ENCODE results near the gene RIMOC1. TPM values are rescaled to one million over a fixed set of nuclear protein-coding genes. Genes with fewer than 3 reads are reported as not detected.

RIMOC1 gene
- total and polyA plus RNA-seq, 2 donors (not counting 1 experiment from before 2014, with no cell fraction given) = 22.5 to 43.6 TPM

DNA sequence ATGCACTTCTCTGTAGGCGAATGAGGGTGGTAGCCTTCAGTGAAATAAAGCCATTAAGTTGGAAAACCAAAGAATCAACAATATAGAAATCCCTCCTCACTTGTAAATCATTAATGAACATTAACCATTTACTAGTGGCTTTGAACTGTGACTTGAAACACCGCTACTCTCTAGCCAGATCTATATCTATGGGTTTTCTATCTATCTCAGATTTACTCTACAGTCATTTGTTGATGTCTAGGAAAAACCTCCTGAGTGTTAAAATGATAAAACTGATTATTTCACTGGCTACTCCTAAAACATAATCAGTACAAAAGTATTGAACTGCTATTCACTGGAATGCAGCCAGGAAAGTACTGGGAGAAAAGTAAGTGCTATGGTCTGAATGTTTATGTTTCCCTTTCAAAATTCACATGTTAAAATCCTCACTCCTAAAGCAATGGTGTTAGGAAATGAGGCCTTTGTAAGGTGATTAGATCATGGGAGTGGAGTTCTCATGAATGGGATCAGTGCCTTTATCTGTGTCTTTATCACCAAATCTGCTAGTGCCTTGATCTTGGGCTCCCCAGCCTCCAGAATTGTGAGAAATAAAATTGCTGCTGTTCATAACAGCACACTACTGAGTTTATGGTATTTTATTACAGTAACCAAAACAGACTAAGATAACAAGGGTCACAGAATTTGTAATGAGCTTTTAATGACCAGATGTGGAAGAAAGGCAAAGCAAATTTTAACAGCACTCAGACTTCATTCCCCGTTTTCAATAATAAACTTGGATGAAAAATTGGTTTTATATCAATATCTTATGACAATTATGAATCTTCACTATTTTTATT lies 25.3 kb upstream of the RIMOC1 start:
- H3K4me3 ChIP-seq (replicated peaks in 1 of 4; ENCODE audit: control extremely low read depth in 1 of 4, insufficient read depth in 1 of 4, low read depth in 3 of 4, low read length in 4 of 4) = no peak overlapping the region
- no peaks in the 10 kb centered on the region for H3K79me2 ChIP-seq (ENCODE audit: control insufficient read depth, insufficient read depth, low read length)
- no peak for DNase-seq (ENCODE audit: low read depth in 2 of 2)
- no peak overlapping the region for H3K9ac ChIP-seq (ENCODE audit: insufficient read depth, low read length)
- H3K27ac ChIP-seq (ENCODE audit: insufficient read depth, low read length) = no peak overlapping the region
- no peaks in the 10 kb centered on the region for H4K20me1 ChIP-seq (ENCODE audit: control insufficient read depth, extremely low read depth, insufficient read depth, low read length)
- H3K4me2 ChIP-seq (ENCODE audit: extremely low read depth, insufficient read depth, low read length) = no peak overlapping the region
- no peaks in the 10 kb centered on the region for H3K9me3 ChIP-seq (ENCODE audit: control insufficient read depth, insufficient read depth, low read depth, low read length)
- no peaks in the 10 kb centered on the region for H3K27me3 ChIP-seq (ENCODE audit: control insufficient read depth, insufficient read depth, low read length)
- no peak overlapping the region for H2AFZ ChIP-seq (ENCODE audit: low read length)
- TF ChIP-seq EZH2 (IDR thresholded peaks at IDR 0.05; ENCODE audit: low read length, missing control alignments) = no peak
- TF ChIP-seq, protein P1, sequence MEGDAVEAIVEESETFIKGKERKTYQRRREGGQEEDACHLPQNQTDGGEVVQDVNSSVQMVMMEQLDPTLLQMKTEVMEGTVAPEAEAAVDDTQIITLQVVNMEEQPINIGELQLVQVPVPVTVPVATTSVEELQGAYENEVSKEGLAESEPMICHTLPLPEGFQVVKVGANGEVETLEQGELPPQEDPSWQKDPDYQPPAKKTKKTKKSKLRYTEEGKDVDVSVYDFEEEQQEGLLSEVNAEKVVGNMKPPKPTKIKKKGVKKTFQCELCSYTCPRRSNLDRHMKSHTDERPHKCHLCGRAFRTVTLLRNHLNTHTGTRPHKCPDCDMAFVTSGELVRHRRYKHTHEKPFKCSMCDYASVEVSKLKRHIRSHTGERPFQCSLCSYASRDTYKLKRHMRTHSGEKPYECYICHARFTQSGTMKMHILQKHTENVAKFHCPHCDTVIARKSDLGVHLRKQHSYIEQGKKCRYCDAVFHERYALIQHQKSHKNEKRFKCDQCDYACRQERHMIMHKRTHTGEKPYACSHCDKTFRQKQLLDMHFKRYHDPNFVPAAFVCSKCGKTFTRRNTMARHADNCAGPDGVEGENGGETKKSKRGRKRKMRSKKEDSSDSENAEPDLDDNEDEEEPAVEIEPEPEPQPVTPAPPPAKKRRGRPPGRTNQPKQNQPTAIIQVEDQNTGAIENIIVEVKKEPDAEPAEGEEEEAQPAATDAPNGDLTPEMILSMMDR (conservative IDR thresholded peaks at IDR 0.05 in 1 of 2, IDR thresholded peaks at IDR 0.05 in 1 of 2; ENCODE audit: low read depth in 1 of 2, low read length in 2 of 2) = no peak
- no peaks in the 10 kb centered on the region for H3K4me1 ChIP-seq (ENCODE audit: control insufficient read depth, extremely low read depth, insufficient read depth, low read length)
- H3K36me3 ChIP-seq (ENCODE audit: control insufficient read depth, insufficient read depth, low read length) = no peaks in the 10 kb centered on the region

DNA sequence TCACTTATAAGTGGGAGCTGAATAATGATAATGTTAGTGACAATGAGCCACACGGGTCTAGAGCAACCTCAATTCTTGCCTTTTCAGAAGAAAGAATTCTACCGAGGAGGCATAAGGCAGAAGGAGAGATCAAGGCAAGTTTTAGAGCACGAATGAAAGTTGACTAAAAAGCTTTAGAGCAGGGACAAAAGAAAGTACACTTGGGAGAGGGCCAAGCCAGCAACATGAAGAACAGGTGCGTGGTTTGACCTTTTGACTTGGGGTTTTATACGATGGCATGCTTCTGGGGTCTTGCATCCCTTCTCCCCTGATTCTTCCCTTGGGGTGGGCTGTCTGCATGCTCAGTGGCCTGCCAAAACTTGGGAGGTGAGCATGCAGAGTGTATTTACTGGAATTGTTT lies 21.4 kb upstream of the RIMOC1 start:
- no peaks in the 10 kb centered on the region for H3K4me1 ChIP-seq (ENCODE audit: control insufficient read depth, extremely low read depth, insufficient read depth, low read length)
- H3K9me3 ChIP-seq (ENCODE audit: control insufficient read depth, insufficient read depth, low read depth, low read length) = no peaks in the 10 kb centered on the region
- H3K4me2 ChIP-seq (ENCODE audit: extremely low read depth, insufficient read depth, low read length) = no peak overlapping the region
- H4K20me1 ChIP-seq (ENCODE audit: control insufficient read depth, extremely low read depth, insufficient read depth, low read length) = no peaks in the 10 kb centered on the region
- H2AFZ ChIP-seq (ENCODE audit: low read length) = no peak overlapping the region
- H3K79me2 ChIP-seq (ENCODE audit: control insufficient read depth, insufficient read depth, low read length) = no peaks in the 10 kb centered on the region
- no peak overlapping the region for H3K9ac ChIP-seq (ENCODE audit: insufficient read depth, low read length)
- H3K27me3 ChIP-seq (ENCODE audit: control insufficient read depth, insufficient read depth, low read length) = no peaks in the 10 kb centered on the region
- no peaks in the 10 kb centered on the region for H3K36me3 ChIP-seq (ENCODE audit: control insufficient read depth, insufficient read depth, low read length)
- no peak for DNase-seq (ENCODE audit: low read depth in 2 of 2)
- no peak overlapping the region for H3K4me3 ChIP-seq (replicated peaks in 1 of 4; ENCODE audit: control extremely low read depth in 1 of 4, insufficient read depth in 1 of 4, low read depth in 3 of 4, low read length in 4 of 4)
- H3K27ac ChIP-seq (ENCODE audit: insufficient read depth, low read length) = no peak overlapping the region
- TF ChIP-seq, protein P1 (conservative IDR thresholded peaks at IDR 0.05 in 1 of 2, IDR thresholded peaks at IDR 0.05 in 1 of 2; ENCODE audit: low read depth in 1 of 2, low read length in 2 of 2) = no peak
- no peak for TF ChIP-seq EZH2 (IDR thresholded peaks at IDR 0.05; ENCODE audit: low read length, missing control alignments)

DNA sequence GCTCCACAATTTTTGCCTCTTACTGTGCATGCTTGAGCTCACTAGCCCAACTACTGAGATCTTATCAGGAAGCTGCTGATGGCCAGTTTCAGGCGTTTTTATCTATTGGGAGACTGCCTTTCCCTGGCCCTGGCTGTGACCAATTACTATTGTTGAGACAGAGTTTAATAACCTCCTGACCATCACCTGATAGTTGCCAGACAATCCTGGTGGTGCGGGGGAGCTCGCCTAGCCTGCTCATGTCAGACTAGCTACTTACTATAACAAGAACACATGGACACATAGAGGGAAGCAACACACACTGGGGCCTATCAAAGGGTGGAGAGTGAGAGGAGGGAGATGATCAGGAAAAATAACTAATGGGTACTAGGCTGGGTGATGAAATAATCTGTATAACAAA lies 20.9 kb upstream of the RIMOC1 start:
- Histone ChIP-seq H3K36me3 (ENCODE audit: control insufficient read depth, insufficient read depth, low read length) (no peaks in the 10 kb centered on the region), H3K9me3 (ENCODE audit: control insufficient read depth, insufficient read depth, low read depth, low read length) (no peaks in the 10 kb centered on the region), H3K9ac (ENCODE audit: insufficient read depth, low read length) (no peak overlapping the region), H3K4me2 (ENCODE audit: extremely low read depth, insufficient read depth, low read length) (no peak overlapping the region), H3K27me3 (ENCODE audit: control insufficient read depth, insufficient read depth, low read length) (no peaks in the 10 kb centered on the region), H3K27ac (ENCODE audit: insufficient read depth, low read length) (no peak overlapping the region), H3K79me2 (ENCODE audit: control insufficient read depth, insufficient read depth, low read length) (no peaks in the 10 kb centered on the region), H3K4me1 (ENCODE audit: control insufficient read depth, extremely low read depth, insufficient read depth, low read length) (no peaks in the 10 kb centered on the region), H3K4me3 (replicated peaks in 1 of 4; ENCODE audit: control extremely low read depth in 1 of 4, insufficient read depth in 1 of 4, low read depth in 3 of 4, low read length in 4 of 4) (no peak overlapping the region), H2AFZ (ENCODE audit: low read length) (no peak overlapping the region), H4K20me1 (ENCODE audit: control insufficient read depth, extremely low read depth, insufficient read depth, low read length) (no peaks in the 10 kb centered on the region)
- TF ChIP-seq, protein P1 (conservative IDR thresholded peaks at IDR 0.05 in 1 of 2, IDR thresholded peaks at IDR 0.05 in 1 of 2; ENCODE audit: low read depth in 1 of 2, low read length in 2 of 2) = no peak
- no peak for TF ChIP-seq EZH2 (IDR thresholded peaks at IDR 0.05; ENCODE audit: low read length, missing control alignments)
- DNase-seq (ENCODE audit: low read depth in 2 of 2) = no peak
